IMR-90 (cell line): ENCODE results near the gene ING5. TPM values are rescaled to one million over a fixed set of nuclear protein-coding genes. Genes with fewer than 3 reads are reported as not detected.
A peak's percentile ranks its signal among the peaks of the same experiment; 100 is the strongest.

ENCODE experiments used
- ATAC-seq: fragments of 200-7000 bp; cut with Tn5 transposase; 2 replicates; pipeline ENCODE4 v1.9.1; 2020; ENCODE audit warnings: low read depth, mild to moderate bottlenecking, moderate library complexity
- BruUV-seq: library from RNA; stranded (reverse); fragments of 400-500 nt; replicated peaks from 2 replicates; lab custom pipeline; 2021; lab: Mats Ljungman, UMichigan
- CTCF ChIA-PET: fragments of 300-600 bp; formaldehyde crosslinking; extraction: SDS; loops from one replicate; lab custom pipeline; 2021; ENCODE audit warnings: antibody characterized with exemption; lab: Yijun Ruan, JAX
- POLR2A ChIA-PET: fragments of 300-600 bp; sonication (Branson Sonifier 250); formaldehyde crosslinking; loops from one replicate; lab custom pipeline; 2022; ENCODE audit warnings: antibody characterized with exemption; ENCODE audit not compliant: unreplicated experiment; lab: Charles Lee
- DNase-seq: peaks from one replicate; pipeline ENCODE4 v3.0.0; 2013
- H2AFZ ChIP-seq: replicated peaks from 2 replicates; pipeline ENCODE3; 2013; ENCODE audit warnings: low read length, mild to moderate bottlenecking; ENCODE audit not compliant: poor library complexity
- H2AK5ac ChIP-seq: 2 replicates; pipeline ENCODE4 v1.6.1; 2013; ENCODE audit warnings: low read depth, low read length, inconsistent platforms
- H2AK9ac ChIP-seq: replicated peaks from 2 replicates; pipeline ENCODE3; 2013; ENCODE audit warnings: mild to moderate bottlenecking, low read depth, low read length, moderate library complexity; ENCODE audit not compliant: poor library complexity
- H2BK120ac ChIP-seq: 2 replicates; pipeline ENCODE4 v1.6.1; 2013; ENCODE audit warnings: low read depth, low read length, inconsistent platforms
- H2BK15ac ChIP-seq: 3 replicates; pipeline ENCODE4 v1.6.1; 2013; ENCODE audit warnings: low read depth, low read length, inconsistent platforms
- H2BK20ac ChIP-seq: 2 replicates; pipeline ENCODE4 v1.6.1; 2013; ENCODE audit warnings: low read depth, mild to moderate bottlenecking, inconsistent platforms, low read length, moderate library complexity
- H2BK5ac ChIP-seq: 2 replicates; pipeline ENCODE4 v1.6.1; 2013; ENCODE audit warnings: mild to moderate bottlenecking, low read depth, low read length, inconsistent platforms; ENCODE audit not compliant: poor library complexity, severe bottlenecking
- H3K14ac ChIP-seq: replicated peaks from 2 replicates; pipeline ENCODE4 v1.6.1; 2013; ENCODE audit warnings: low read depth, low read length, inconsistent platforms
- H3K18ac ChIP-seq: 2 replicates; pipeline ENCODE4 v1.6.1; 2013; ENCODE audit warnings: low read depth, low read length, control low read depth
- H3K23ac ChIP-seq: 2 replicates; pipeline ENCODE4 v1.6.1; 2013; ENCODE audit warnings: low read depth, low read length, inconsistent platforms
- H3K27ac ChIP-seq: 2 replicates; pipeline ENCODE4 v1.5.1; 2013; ENCODE audit warnings: mild to moderate bottlenecking, control low read depth, low read length; ENCODE audit not compliant: insufficient read depth
- H3K27me3 ChIP-seq: 2 replicates; pipeline ENCODE4 v1.6.1; 2013; ENCODE audit warnings: low read length; ENCODE audit not compliant: control insufficient read depth, insufficient read depth
- H3K36me3 ChIP-seq: 2 replicates; pipeline ENCODE4 v1.6.1; 2013; ENCODE audit warnings: low read length, mixed read lengths; ENCODE audit not compliant: control insufficient read depth, insufficient read depth
- H3K4ac ChIP-seq: 2 replicates; pipeline ENCODE4 v1.6.1; 2013; ENCODE audit warnings: low read depth, low read length, inconsistent platforms
- H3K4me1 ChIP-seq: 2 replicates; pipeline ENCODE4 v1.6.1; 2013; ENCODE audit warnings: low read length, mixed read lengths; ENCODE audit not compliant: control insufficient read depth, insufficient read depth
- H3K4me2 ChIP-seq: 2 replicates; pipeline ENCODE4 v1.6.1; 2013; ENCODE audit warnings: low read depth, mild to moderate bottlenecking, control low read depth, low read length, moderate library complexity
- H3K4me3 ChIP-seq: 2 replicates; pipeline ENCODE4 v1.5.1; 2013; ENCODE audit warnings: low read depth, mild to moderate bottlenecking, control low read depth, low read length, moderate library complexity; ENCODE audit not compliant: insufficient read depth
- H3K56ac ChIP-seq: 2 replicates; pipeline ENCODE4 v1.6.1; 2013; ENCODE audit warnings: low read length, inconsistent platforms; ENCODE audit not compliant: insufficient read depth; ENCODE audit errors: extremely low read depth
- H3K79me1 ChIP-seq, 2 experiments: 2 replicates each; pipeline ENCODE4 v1.6.1; 2013; ENCODE audit warnings: low read length in 2 of 2, inconsistent platforms in 1 of 2, low read depth in 1 of 2
- H3K9ac ChIP-seq: 2 replicates; pipeline ENCODE4 v1.6.1; 2013; ENCODE audit warnings: low read depth, low read length, control low read depth
- H3K9me1 ChIP-seq: 2 replicates; pipeline ENCODE4 v1.6.1; 2013; ENCODE audit warnings: low read length, inconsistent platforms; ENCODE audit not compliant: insufficient read depth
- H3K9me3 ChIP-seq: 2 replicates; pipeline ENCODE4 v1.6.1; 2013; ENCODE audit warnings: low read length; ENCODE audit not compliant: control insufficient read depth, insufficient read depth
- H4K20me1 ChIP-seq: 2 replicates; pipeline ENCODE4 v1.6.1; 2013; ENCODE audit warnings: low read length, inconsistent platforms; ENCODE audit not compliant: insufficient read depth
- H4K5ac ChIP-seq: 2 replicates; pipeline ENCODE4 v1.6.1; 2013; ENCODE audit warnings: mild to moderate bottlenecking, low read depth, low read length, control low read depth
- H4K8ac ChIP-seq, 2 experiments: 2 replicates each; pipeline ENCODE4 v1.6.1; 2013; ENCODE audit warnings: low read depth in 2 of 2, low read length in 2 of 2, control low read depth in 1 of 2, inconsistent platforms in 1 of 2
- H4K91ac ChIP-seq: 2 replicates; pipeline ENCODE4 v1.6.1; 2013; ENCODE audit warnings: low read depth, low read length, inconsistent platforms; ENCODE audit not compliant: insufficient read depth
- CHD1 ChIP-seq: IDR thresholded peaks from 2 replicates; pipeline ENCODE4 v1.6.1; 2012; ENCODE audit warnings: low read depth, low read length, improper control_type of control experiment
- FOS ChIP-seq: fragments of 150-350 bp; IDR thresholded peaks from 2 replicates; pipeline ENCODE4 v1.6.1; 2016; ENCODE audit warnings: low read depth, low read length
- MAFK ChIP-seq: IDR thresholded peaks from 2 replicates; pipeline ENCODE4 v1.6.1; 2012; ENCODE audit warnings: low read depth, low read length, improper control_type of control experiment
- MAZ ChIP-seq: IDR thresholded peaks from 2 replicates; pipeline ENCODE4 v1.6.1; 2012; ENCODE audit warnings: low read depth, mild to moderate bottlenecking, low read length, improper control_type of control experiment, moderate library complexity, borderline replicate concordance
- RAD21 ChIP-seq: IDR thresholded peaks from 2 replicates; pipeline ENCODE4 v1.6.1; 2012; ENCODE audit warnings: low read length, improper control_type of control experiment
- RCOR1 ChIP-seq: IDR thresholded peaks from 2 replicates; pipeline ENCODE4 v1.6.1; 2012; ENCODE audit warnings: mild to moderate bottlenecking, low read length, improper control_type of control experiment; ENCODE audit not compliant: insufficient replicate concordance
- RFX5 ChIP-seq: IDR thresholded peaks from 2 replicates; pipeline ENCODE4 v1.8.0; 2012; ENCODE audit warnings: low read depth, mild to moderate bottlenecking, low read length, moderate library complexity
- SMC3 ChIP-seq: fragments of 150-350 bp; IDR thresholded peaks from 2 replicates; pipeline ENCODE4 v1.6.1; 2016; ENCODE audit warnings: low read depth, mild to moderate bottlenecking, antibody characterized with exemption, low read length, moderate library complexity
- WGBS, 2 experiments: methylation state at CpG; one replicate each; pipeline versions ENCODE4 v1.1.5 to v1.1.7; 2013; ENCODE audit warnings: missing lambda C conversion rate in 2 of 2; ENCODE audit not compliant: insufficient read length in 1 of 2; ENCODE audit errors: extremely low coverage in 2 of 2; 5-methylcytosine and 5-hydroxymethylcytosine counted together
- dilution Hi-C: fragments of 300-500 bp; cut with HindIII; formaldehyde crosslinking; loops from one replicate; pipeline ENCODE4 v1.14.3; 2018; ENCODE audit warnings: low sequenced_read_pairs; ENCODE audit not compliant: unreplicated experiment
- in situ Hi-C: fragments of 300-500 bp; cut with MboI; formaldehyde crosslinking; loops from 3 replicates; pipeline ENCODE4 v1.14.3; 2019; ENCODE audit warnings: low sequenced_read_pairs, inconsistent platforms, mixed read lengths
- intact Hi-C: fragments of 100-400 bp; cut with micrococcal nuclease; formaldehyde crosslinking; loops from 2 replicates; pipeline ENCODE4 v1.10.0; 2022
- polyA plus RNA-seq, 3 experiments: library from polyadenylated mRNA; depleted of rRNA; stranded (reverse); fragments of >200 nt; gene quantifications; 2 replicates each; pipeline ENCODE4 v1.2.3, GENCODE V29; 2012; ENCODE audit warnings: low replicate concordance in 1 of 3
- total RNA-seq: library from RNA; depleted of rRNA; stranded (reverse); fragments of >200 nt; gene quantifications from 2 replicates; pipeline ENCODE4 v1.2.3, GENCODE V29; 2012

The ING5 gene
- total and polyA plus RNA-seq, 2 of the 4 experiments (the other 2 are of a cell fraction) = 36.1 to 38.9 TPM

DNA sequence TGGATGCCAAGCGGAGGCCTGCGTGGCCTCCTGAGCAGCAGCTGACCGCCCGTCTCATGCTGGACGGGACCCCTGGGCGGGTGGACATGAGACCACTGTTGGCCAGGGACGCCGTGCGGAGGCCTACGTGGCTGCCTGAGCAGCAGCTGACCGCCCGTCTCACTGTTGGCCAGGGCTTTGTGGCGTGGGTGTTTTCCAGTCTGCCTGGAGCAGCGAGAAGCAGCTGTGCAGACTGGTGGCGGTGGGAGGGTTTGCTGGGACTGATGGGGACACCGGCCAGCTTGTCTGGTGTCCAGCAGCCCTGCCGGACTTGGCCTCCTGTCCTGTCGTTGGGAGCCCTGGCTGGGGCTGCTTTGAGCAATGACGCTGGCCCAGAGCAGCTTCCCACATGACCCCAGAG, 26.8 kb downstream of the ING5 start:
- in situ Hi-C loops (no loop called here), dilution Hi-C loops (no loop called here), intact Hi-C loops (no loop called here)
- H3K27ac ChIP-seq = no peak overlapping the region
- POLR2A ChIA-PET = no interaction called here
- no peaks in the 10 kb centered on the region for H3K9me1 ChIP-seq
- H3K4me3 ChIP-seq = no peak overlapping the region
- H2AFZ ChIP-seq = no peak overlapping the region
- no peaks in the 10 kb centered on the region; a peak in 1 of 4 replicates for H3K79me1 ChIP-seq
- H3K14ac ChIP-seq = no peak overlapping the region
- no peaks in the 10 kb centered on the region for H3K9me3 ChIP-seq
- TF ChIP-seq SMC3 = no peak
- TF ChIP-seq RCOR1 = no peak
- TF ChIP-seq MAZ = no peak
- no peak for TF ChIP-seq RAD21
- no peak for TF ChIP-seq FOS
- no peak for TF ChIP-seq CHD1
- TF ChIP-seq RFX5 = no peak
- TF ChIP-seq MAFK = no peak
- H3K4ac ChIP-seq = no peak overlapping the region
- no peak overlapping the region for H3K23ac ChIP-seq
- H4K5ac ChIP-seq = no peak overlapping the region
- ATAC-seq (no peak), DNase-seq (no peak)
- H2BK15ac ChIP-seq = no peak overlapping the region
- CTCF ChIA-PET = no interaction called here
- no peaks in the 10 kb centered on the region for H3K27me3 ChIP-seq
- H3K4me1 ChIP-seq = no peaks in the 10 kb centered on the region
- no peak overlapping the region for H4K91ac ChIP-seq
- H2AK9ac ChIP-seq = peak overlapping the region; percentile 26
- no peak overlapping the region for H2BK20ac ChIP-seq
- BruUV-seq = no TSS peak
- H3K18ac ChIP-seq = no peak overlapping the region
- H4K8ac ChIP-seq = no peak overlapping the region
- no peak overlapping the region for H2AK5ac ChIP-seq
- H4K20me1 ChIP-seq = no peaks in the 10 kb centered on the region
- H3K9ac ChIP-seq = no peak overlapping the region
- H3K4me2 ChIP-seq = no peak overlapping the region
- H2BK120ac ChIP-seq = no peak overlapping the region
- H3K36me3 ChIP-seq = peaks cover 3% of the 10 kb centered on the region; the same call in 1 of the 2 replicates
- 89% methylated on average over 12 of the region's 19 CpGs; no CpG with 5 or more reads in 1 of the 2 experiments for WGBS, 2 experiments
- H3K56ac ChIP-seq = no peak overlapping the region
- H2BK5ac ChIP-seq = no peak overlapping the region
